Loucy (cell line): ENCODE data around the gene CNKSR3.

ENCODE experiments used
- EZH2phosphoT487 ChIP-seq: fragments of 200-600 bp; IDR thresholded peaks from 2 replicates; pipeline ENCODE4 v1.6.1; 2018; ENCODE audit warnings: antibody characterized with exemption, mild to moderate bottlenecking, moderate library complexity, borderline replicate concordance
- TF ChIP-seq, protein P1 (sequence below): fragments of 200-600 bp; sonication (generic); conservative IDR thresholded peaks from 2 replicates; pipeline ENCODE4 v1.5.1; 2014; ENCODE audit warnings: mild to moderate bottlenecking, antibody characterized with exemption, low read length

DNA sequence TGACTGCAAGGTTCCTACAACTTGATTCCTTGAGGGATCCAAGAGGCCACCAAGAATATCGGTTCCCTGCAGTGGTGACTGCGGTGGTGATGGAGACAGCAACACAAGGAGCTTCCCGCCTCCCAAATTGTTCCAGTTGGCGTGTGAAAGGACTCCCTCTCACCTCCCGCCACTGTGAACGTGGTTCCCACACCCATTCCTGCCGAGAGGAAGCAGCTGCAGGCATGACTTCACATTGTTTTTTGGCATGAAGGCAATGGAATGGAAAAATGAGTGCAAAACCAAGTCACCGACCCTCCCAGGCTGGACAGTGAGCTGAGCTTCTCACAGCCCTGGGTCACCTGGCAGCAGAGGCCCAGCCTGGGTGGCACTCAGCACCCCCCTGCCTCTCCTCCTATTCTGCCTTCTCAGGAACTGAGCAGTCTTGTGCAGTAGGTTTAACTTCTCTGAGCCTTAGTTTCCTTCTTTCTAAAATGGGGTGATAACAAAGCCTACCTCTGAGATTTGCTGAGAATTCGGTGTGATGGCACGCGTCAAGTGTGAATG is 75.0 kb downstream of the CNKSR3 start:
- TF ChIP-seq, protein P1, sequence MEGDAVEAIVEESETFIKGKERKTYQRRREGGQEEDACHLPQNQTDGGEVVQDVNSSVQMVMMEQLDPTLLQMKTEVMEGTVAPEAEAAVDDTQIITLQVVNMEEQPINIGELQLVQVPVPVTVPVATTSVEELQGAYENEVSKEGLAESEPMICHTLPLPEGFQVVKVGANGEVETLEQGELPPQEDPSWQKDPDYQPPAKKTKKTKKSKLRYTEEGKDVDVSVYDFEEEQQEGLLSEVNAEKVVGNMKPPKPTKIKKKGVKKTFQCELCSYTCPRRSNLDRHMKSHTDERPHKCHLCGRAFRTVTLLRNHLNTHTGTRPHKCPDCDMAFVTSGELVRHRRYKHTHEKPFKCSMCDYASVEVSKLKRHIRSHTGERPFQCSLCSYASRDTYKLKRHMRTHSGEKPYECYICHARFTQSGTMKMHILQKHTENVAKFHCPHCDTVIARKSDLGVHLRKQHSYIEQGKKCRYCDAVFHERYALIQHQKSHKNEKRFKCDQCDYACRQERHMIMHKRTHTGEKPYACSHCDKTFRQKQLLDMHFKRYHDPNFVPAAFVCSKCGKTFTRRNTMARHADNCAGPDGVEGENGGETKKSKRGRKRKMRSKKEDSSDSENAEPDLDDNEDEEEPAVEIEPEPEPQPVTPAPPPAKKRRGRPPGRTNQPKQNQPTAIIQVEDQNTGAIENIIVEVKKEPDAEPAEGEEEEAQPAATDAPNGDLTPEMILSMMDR, result no peak
- no peak for TF ChIP-seq EZH2phosphoT487
